NCI-H1092 treated with DMSO at 0.1 percent for 48 hours (cell line): ENCODE data around the gene DIP2B.

ENCODE experiments used
- DNase-seq: peaks from one replicate; lab custom pipeline; 2025; lab: John Stamatoyannopoulos, UW

The DIP2B gene

GRCh38 chr12:50579757-50580267 is 75.0 kb downstream of the DIP2B start:
- no peak for DNase-seq

GRCh38 chr12:50580436-50580835 is 75.7 kb downstream of the DIP2B start:
- no peak for DNase-seq

GRCh38 chr12:50581226-50582184 is 76.7 kb downstream of the DIP2B start:
- no peak for DNase-seq

GRCh38 chr12:50584135-50584534 is 79.3 kb downstream of the DIP2B start:
- DNase-seq = no peak

GRCh38 chr12:50589650-50590435 is 85.1 kb downstream of the DIP2B start:
- no peak for DNase-seq

GRCh38 chr12:50590869-50591268 is 86.1 kb downstream of the DIP2B start:
- DNase-seq = no peak

GRCh38 chr12:50595667-50596066 is 90.9 kb downstream of the DIP2B start:
- no peak for DNase-seq

- no peak for DNase-seq
These were observed 92.7 kb downstream of the DIP2B start for GRCh38 chr12:50597200-50598195.

GRCh38 chr12:50598321-50598862 is 93.6 kb downstream of the DIP2B start:
- DNase-seq = no peak

- no peak for DNase-seq
These were observed 94.7 kb downstream of the DIP2B start for GRCh38 chr12:50599366-50600095.

GRCh38 chr12:50600364-50600763 is 95.6 kb downstream of the DIP2B start:
- DNase-seq = no peak

- DNase-seq = no peak
These were observed 99.2 kb downstream of the DIP2B start for GRCh38 chr12:50603817-50604639.

GRCh38 chr12:50604640-50604920 is 99.8 kb downstream of the DIP2B start:
- no peak for DNase-seq

- no peak for DNase-seq
These were observed 102.0 kb downstream of the DIP2B start for GRCh38 chr12:50606675-50607375.

- DNase-seq = no peak
These were observed 104.6 kb downstream of the DIP2B start for GRCh38 chr12:50609292-50609874.

- no peak for DNase-seq
These were observed 105.4 kb downstream of the DIP2B start for GRCh38 chr12:50610171-50610570.

GRCh38 chr12:50611021-50611744 is 106.4 kb downstream of the DIP2B start:
- DNase-seq = no peak

GRCh38 chr12:50612882-50613281 is 108.1 kb downstream of the DIP2B start:
- DNase-seq = no peak
